Measurements from ENCODE around the gene SBNO1.
A peak's percentile ranks its signal among the peaks of the same experiment; 100 is the strongest.
"Not testable (repeated sequence)": the region's sequence is repeated elsewhere in the genome, so short reads cannot be mapped to it uniquely, and the experiment has no call there.

The SBNO1 gene

GRCh38 chr12:123336530-123336929 lies 28.1 kb downstream of the SBNO1 start:
- DNase-seq: no peak

GRCh38 chr12:123335490-123335889 lies 29.2 kb downstream of the SBNO1 start:
- no peak for DNase-seq

- DNase-seq: no peak
Measured at GRCh38 chr12:123329799-123330198, 34.8 kb downstream of the SBNO1 start.

- DNase-seq: no peak
Measured at GRCh38 chr12:123319826-123320225, 44.8 kb downstream of the SBNO1 start.

GRCh38 chr12:123319273-123319672 lies 45.4 kb downstream of the SBNO1 start:
- DNase-seq: no peak

- DNase-seq: not testable (repeated sequence)
Measured at GRCh38 chr12:123313046-123313445, 51.6 kb downstream of the SBNO1 start.

- DNase-seq: no peak
Measured at GRCh38 chr12:123306200-123306599, 58.4 kb downstream of the SBNO1 start.

- no peak for DNase-seq
Measured at GRCh38 chr12:123305136-123305535, 59.5 kb downstream of the SBNO1 start.

GRCh38 chr12:123293178-123293760 lies 71.4 kb downstream of the SBNO1 start:
- no peak for DNase-seq

- no peak for DNase-seq
Measured at GRCh38 chr12:123289911-123290310, 74.7 kb downstream of the SBNO1 start.

- no peak for DNase-seq
Measured at GRCh38 chr12:123288751-123289346, 75.8 kb downstream of the SBNO1 start.

- DNase-seq: no peak
Measured at GRCh38 chr12:123286652-123287373, 77.8 kb downstream of the SBNO1 start.

GRCh38 chr12:123284669-123285068 lies 80.0 kb downstream of the SBNO1 start:
- DNase-seq: no peak

- no peak for DNase-seq
Measured at GRCh38 chr12:123283461-123283860, 81.2 kb downstream of the SBNO1 start.

- no peak for DNase-seq
Measured at GRCh38 chr12:123282111-123282510, 82.5 kb downstream of the SBNO1 start.

GRCh38 chr12:123280971-123281370 lies 83.7 kb downstream of the SBNO1 start:
- no peak for DNase-seq

- DNase-seq: no peak
Measured at GRCh38 chr12:123278101-123278627, 86.5 kb downstream of the SBNO1 start.

GRCh38 chr12:123273166-123273565 lies 91.5 kb downstream of the SBNO1 start:
- DNase-seq: no peak

- DNase-seq: peak; percentile 87
Measured at GRCh38 chr12:123271001-123271668, 93.5 kb downstream of the SBNO1 start.

- no peak for DNase-seq
Measured at GRCh38 chr12:123270214-123271000, 94.2 kb downstream of the SBNO1 start.

- no peak for DNase-seq
Measured at GRCh38 chr12:123269896-123270213, 94.8 kb downstream of the SBNO1 start.

GRCh38 chr12:123269395-123269892 lies 95.2 kb downstream of the SBNO1 start:
- DNase-seq: peak; percentile 67

- DNase-seq: no peak
Measured at GRCh38 chr12:123268850-123269249, 95.8 kb downstream of the SBNO1 start.
